Myocyte (in vitro differentiated cells): ENCODE measurements around the gene DLGAP4. TPM values are rescaled to one million over a fixed set of nuclear protein-coding genes. Genes with fewer than 3 reads are reported as not detected.
"Not testable (repeated sequence)": the region's sequence is repeated elsewhere in the genome, so short reads cannot be mapped to it uniquely, and the experiment has no call there.

Experiments
- DNase-seq: peaks from one replicate; pipeline ENCODE4 v3.0.0-alpha.2; 2012; ENCODE audit warnings: low read depth
- total RNA-seq: library from RNA; depleted of rRNA; stranded (reverse); fragments of >200 nt; gene quantifications from 2 replicates; pipeline ENCODE4 v1.2.3, GENCODE V29; 2014

DLGAP4 gene
- total RNA-seq, 1 donor from 2014 or later, result 39.7 TPM

- DNase-seq, result no peak
These were observed 66.5 kb downstream of the DLGAP4 start for GRCh38 chr20:36372666-36373065.

GRCh38 chr20:36373089-36373488 is 67.0 kb downstream of the DLGAP4 start:
- no peak for DNase-seq

GRCh38 chr20:36374995-36375394 is 68.9 kb downstream of the DLGAP4 start:
- no peak for DNase-seq

- DNase-seq, result no peak
These were observed 71.5 kb downstream of the DLGAP4 start for GRCh38 chr20:36377348-36378326.

GRCh38 chr20:36378686-36379085 is 72.5 kb downstream of the DLGAP4 start:
- DNase-seq, result no peak

- not testable (repeated sequence) for DNase-seq
These were observed 73.8 kb downstream of the DLGAP4 start for GRCh38 chr20:36379914-36380313.

GRCh38 chr20:36384022-36384619 is 78.0 kb downstream of the DLGAP4 start:
- peak; percentile 60 for DNase-seq

DNA sequence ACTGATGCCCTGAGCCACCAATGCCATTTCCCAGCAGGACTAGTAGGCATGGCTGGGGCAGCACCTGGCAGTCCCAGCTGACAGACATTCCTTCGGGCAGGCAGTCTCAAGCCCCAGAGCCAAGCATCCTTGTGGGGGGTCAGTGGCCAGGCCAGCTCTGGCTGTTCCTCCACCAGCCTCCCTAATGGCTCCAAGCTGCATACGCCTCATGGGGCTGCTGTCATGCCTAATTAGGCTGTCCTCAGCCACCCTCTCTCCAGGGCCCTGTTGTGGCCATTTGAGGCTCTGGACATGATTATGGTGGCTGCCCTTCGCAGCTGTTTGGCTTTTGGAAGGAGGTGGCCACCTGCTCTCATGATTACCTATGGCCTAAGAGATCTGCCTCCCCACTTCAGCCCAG is 79.4 kb downstream of the DLGAP4 start:
- no peak for DNase-seq

DNA sequence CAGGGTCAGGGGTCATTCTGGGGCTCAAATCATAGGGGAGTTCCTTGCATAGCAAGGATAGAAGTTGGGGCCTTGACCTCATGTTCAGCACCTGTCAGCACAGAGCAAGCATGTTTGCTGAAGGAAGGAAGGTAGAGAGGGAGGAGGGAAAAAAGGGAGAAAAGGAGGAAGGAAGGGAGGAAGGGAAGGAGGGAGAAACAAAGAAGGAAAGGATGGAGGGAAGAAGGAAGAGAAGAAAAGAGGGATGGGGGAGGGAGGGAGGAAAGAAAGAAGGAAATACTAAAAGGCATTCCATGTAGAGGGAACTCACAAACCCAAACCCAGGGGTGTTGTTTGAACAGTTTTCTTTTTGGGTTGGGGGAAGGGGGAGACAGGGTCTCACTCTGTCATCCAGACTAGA is 80.1 kb downstream of the DLGAP4 start:
- no peak for DNase-seq

GRCh38 chr20:36390269-36390668 is 84.1 kb downstream of the DLGAP4 start:
- DNase-seq, result no peak

- DNase-seq, result peak; percentile 53
These were observed 84.7 kb downstream of the DLGAP4 start for GRCh38 chr20:36390719-36391415.

GRCh38 chr20:36391456-36391855 is 85.3 kb downstream of the DLGAP4 start:
- DNase-seq, result peak; percentile 47

- no peak for DNase-seq
These were observed 85.8 kb downstream of the DLGAP4 start for GRCh38 chr20:36391955-36392354.

DNA sequence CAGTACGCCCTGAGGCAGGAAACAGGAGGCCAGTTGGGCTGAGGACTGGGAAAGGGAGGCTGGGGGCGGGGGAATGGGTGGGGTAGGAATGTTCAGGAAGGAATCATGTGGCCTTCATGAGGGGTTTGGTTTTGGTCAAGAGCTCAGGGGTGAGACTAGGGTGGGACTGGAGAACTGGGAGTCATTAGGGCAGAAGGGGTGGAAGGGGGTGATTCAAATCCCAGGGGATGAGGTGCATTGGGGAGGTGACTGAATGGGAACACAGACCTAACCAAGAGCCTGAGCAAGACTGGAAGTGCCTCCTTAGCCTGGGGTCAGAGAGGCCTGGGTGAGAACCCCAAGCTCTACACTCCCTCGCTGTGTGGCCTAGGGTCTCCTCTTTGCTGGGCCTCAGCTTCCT is 86.8 kb downstream of the DLGAP4 start:
- no peak for DNase-seq

GRCh38 chr20:36394340-36394965 is 88.3 kb downstream of the DLGAP4 start:
- DNase-seq, result no peak

GRCh38 chr20:36396340-36396739 is 90.2 kb downstream of the DLGAP4 start:
- no peak for DNase-seq

DNA sequence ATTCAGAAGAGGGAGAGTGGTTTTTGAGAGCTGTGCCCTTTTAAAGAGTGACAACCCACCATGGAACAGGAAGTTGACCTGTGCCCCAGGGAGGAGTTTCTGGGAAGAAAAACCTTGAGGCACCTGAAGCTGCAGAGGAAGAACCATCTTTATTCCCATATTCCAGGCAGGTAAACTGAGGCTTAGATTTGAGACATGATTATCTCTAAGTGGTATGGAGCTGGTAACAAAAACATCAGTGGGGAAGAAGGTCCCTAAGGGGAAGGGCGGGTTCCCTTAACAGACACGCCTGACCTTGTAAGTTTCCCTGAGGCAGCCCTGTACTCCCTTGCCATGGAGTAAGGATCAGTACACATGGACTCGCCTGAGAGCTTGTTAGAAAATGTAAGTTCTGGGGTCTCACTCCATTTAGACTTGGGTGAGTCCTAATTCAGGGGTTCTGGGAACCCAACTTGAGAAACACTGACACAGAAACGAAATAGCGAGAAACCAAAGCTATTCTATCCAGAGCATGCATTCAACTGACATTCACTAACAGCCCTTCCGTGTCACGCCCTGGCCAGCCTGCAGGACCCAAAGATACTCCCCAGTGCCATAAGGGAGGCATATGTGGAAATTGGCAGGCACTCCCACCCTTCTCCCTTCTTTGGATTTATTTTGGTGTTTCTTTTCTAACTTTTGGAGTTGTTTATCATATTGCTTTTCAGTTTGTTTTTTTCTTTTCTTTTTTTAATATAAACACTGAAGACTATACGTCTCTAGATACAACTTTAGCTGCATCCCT is 90.9 kb downstream of the DLGAP4 start:
- no peak for DNase-seq

DNA sequence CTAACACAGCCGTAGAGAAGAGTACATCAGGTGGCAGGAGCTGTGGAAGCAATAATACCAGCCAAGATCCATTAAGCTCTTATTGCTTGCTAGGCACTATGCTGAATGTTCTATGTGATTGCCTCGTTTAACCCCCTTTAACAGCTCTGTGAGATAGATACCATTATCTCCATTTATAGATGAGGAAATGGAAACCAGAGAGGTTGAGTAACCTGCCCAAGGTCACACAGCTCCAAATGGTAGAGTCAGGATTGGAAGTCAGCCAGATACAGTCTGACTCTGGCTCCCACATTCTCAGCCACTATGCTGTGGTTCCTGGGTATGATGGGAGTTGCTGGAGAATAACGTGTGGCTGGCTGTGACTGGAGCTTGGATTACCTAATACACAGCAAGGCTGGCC is 92.4 kb downstream of the DLGAP4 start:
- DNase-seq, result no peak

DNA sequence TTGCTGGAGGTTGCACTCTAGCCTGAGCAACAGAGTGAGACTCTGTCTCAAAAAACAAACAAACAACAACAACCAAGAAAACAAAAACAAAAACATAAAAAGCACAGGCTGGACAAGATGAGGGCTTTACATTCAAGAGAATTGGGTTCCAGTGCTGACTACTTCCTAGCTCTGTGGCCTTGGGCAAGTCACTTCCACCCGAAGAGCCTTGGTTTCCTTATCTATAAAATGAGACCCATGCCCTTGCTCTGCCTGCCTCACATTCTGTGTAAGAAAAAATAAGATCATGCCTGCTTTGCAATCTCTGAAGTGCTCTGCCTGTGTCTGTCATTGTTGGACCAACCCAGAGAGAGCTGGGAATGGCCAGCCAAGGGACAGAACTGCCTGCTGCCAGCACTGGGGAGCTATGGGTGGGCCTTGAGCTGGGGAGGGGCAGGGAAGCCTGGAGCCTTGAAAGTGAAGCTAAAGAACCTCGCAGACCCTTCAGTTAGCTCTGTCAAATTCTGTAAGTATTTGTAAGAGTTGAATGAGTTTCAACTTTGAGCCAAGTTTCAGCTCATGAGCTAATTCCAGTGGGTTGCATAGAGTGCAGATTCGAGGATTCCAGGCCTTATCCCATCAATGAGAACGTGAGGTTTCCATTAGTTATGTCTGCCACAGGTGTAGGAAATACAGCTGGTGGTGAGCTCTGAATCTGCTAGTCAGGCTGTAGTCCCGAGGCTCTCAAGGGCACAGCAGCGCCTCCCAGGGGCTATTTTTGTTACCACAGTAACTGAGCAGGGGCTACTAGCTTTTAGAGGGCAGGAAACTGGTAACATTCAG is 93.2 kb downstream of the DLGAP4 start:
- peak; percentile 49 for DNase-seq
